Kidney tubule cell (primary cell): ENCODE measurements around the gene ETS2.

Experiments
- DNase-seq: peaks from one replicate; pipeline ENCODE4 v3.0.0-alpha.2; 2018; ENCODE audit warnings: low spot score

ETS2 gene

GRCh38 chr21:38802050-38803026, 3.4 kb upstream of the ETS2 start:
- peak; percentile 70 for DNase-seq

DNA sequence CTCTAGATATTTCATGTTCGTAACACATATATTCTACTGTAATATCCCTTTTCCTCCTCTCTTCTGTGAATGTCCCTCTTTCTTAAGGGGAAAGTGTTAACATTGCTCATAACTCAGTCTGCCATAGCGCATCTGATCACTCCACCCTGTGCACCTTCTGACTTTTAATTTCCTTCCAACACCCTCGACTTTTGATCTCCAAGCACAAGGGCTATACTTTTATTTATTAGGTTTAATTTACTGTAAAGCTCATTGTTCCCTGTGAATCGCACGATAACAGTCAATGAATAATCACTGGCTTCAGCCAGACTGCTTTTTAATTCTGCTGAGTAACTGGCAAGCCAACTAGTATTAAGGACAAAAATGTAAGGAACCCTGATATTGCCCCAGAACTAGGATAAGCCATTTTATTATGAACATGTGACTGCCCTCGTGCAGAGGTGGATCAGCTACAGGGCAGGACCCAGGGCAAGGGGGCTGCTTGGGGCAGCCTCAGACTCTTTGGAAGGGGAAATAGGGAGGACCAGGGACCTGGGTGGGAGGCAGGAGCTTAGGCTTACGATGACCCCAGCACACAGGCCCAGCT, 2.6 kb upstream of the ETS2 start:
- no peak for DNase-seq

- no peak for DNase-seq
These were observed 1.5 kb upstream of the ETS2 start for GRCh38 chr21:38804030-38804788.

DNA sequence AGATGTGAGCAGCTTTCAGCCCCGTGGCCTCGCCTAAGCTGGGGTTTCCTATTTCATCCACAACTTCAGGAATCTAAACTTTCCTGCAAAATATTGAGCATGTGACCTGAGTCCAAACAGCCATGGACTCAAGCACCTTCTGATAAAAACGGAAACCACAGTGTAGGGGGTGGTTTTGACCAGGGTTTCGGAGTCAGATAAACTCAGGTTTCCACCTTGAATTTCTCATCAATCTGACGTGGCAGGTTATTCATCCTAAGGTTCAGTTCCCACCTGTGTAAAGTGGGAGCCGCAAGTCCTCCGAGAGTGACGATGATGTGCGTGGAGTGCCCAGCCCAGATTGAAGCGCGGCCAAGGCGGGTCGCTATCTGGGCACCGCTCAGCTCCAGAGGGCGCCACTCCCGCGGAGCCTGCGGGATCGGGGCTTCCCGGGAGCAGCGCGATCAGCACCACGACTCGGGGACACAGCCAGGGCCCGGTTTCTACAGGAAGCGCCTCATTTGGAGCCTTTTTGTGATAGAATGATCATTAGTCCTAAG, 871 bp upstream of the ETS2 start:
- peak; percentile 83 for DNase-seq

- DNase-seq = peak; percentile 25
These were observed 618 bp downstream of the ETS2 start for GRCh38 chr21:38806153-38806941.

GRCh38 chr21:38806942-38807284, 1.2 kb downstream of the ETS2 start:
- DNase-seq = peak; percentile 47

DNA sequence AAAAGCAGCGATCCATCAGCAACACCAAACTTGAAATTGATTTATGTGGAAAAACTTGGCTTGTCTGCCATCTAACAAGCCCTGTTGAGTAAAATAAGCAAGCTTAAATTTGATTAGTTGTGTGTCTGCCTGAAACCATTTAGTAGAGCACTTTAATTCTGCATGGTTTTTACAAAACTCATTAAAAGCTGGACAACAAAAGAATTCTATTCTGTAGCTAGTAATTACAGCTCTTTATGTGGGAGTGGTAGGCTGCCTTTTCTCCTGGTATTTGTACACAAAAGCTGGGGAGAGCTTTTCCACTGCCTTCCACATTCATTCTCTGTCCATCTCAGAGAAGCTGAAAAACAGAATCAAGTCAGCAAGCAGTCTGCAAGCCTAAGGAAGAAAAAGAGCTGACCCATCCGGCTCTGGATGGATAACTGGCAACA, 1.7 kb downstream of the ETS2 start:
- DNase-seq = no peak

DNA sequence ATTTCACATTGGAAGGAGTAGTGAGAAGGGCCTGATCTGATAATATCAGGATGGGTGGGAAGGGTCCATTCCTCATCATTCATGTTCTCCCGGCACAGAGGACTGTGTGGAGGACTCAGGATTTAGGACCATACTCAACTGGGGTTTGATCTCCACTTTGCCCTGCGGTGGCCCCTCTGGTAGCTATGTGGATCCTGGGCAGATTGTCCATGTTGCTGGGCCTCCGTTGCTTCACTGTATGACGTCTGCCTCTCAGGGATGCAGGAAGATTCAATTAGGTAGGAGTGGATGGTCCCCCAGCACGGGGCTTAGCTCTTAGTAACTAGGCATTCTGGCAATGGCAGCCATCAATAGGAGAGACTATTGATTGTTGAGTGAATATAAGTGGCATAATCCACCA, 2.3 kb downstream of the ETS2 start:
- no peak for DNase-seq

DNA sequence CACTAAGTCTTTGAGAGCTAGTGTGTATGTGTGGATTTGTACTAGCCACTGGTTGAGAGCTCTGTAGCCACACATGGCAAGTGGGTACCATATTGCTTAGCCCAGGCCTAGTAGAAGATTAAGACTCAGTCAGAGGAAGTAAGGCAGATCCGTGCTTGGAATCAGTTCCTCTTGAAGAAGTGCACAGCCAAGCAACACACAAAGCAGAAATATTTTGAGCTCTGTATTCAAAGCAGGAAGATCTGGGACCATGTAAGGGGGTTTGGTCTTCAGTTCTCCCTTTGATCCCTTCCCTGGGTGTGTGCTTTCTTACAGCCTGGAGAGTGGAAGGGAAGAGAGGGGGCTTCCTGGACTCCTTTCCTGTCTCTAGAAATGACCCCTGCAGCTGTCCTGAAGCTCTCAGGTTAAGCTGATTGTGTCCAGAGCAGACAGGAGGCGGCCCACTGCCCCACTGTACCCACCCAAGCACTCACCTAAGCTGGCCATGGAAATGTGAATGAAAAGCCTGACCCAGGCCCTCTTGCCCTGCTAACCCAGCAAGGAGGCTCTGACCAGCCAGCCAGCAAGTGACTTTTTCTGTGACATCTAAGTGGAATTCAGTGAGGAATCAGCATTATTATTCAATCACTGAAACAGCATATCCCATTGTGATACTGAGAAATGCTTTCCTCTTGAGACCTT, 3.6 kb downstream of the ETS2 start:
- DNase-seq = no peak

- DNase-seq = no peak
These were observed 4.5 kb downstream of the ETS2 start for GRCh38 chr21:38810034-38810825.

GRCh38 chr21:38810826-38811164, 5.1 kb downstream of the ETS2 start:
- DNase-seq = no peak

- peak; percentile 80 for DNase-seq
These were observed 5.5 kb downstream of the ETS2 start for GRCh38 chr21:38811257-38811656.

DNA sequence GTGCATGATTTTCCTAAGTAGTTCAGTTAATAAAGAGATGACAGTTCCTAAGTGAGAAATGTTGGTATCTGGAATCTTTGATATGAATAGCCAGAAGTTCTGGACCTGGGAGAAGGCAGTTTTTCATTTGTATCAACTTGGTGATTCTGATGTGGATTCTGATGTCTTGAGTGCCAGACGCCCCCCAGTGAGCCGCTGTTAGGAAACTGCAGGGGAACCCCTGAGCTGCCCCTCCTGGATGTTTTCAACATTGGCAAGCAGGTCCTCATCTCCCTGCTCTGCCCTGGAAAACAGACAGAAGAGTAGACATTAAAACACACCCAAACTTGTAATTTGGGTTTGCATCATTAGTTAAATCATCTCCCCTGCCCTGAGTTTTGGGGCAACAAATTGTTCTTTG, 7.4 kb downstream of the ETS2 start:
- no peak for DNase-seq

GRCh38 chr21:38813547-38813946, 7.8 kb downstream of the ETS2 start:
- no peak for DNase-seq

DNA sequence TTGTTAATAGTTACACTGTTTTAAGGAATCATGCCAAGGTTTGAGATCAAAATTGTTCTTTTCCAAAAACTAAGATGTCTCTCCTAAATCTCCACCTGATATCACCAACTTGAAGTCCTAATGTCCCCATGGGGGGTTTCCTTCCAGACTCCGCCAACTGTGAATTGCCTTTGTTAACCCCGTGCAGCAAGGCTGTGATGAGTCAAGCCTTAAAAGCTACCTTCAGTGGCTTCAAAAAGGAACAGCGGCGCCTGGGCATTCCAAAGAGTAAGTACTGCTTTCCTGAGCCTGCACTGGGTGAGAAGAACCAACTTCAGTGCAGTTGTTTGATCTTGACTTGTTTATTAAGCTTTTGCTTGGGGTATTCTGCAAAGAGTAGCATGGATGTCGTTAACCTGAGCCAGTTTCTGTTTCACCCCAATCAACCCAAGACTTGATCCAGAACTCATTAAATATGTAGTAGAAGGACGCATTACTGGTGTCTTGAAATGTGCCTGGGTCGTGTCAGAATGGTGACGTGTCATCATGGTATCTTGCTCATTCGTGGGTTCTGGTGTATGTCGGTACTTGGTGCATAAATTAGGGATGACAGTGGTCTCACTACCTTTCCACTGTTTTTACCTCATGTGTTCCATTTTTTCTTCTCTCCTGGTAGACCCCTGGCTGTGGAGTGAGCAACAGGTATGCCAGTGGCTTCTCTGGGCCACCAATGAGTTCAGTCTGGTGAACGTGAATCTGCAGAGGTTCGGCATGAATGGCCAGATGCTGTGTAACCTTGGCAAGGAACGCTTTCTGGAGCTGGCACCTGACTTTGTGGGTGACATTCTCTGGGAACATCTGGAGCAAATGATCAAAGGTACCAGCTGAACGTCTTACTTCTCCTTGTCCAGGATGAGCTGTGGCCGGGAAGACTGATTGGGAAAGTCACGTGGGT, 8.7 kb downstream of the ETS2 start:
- DNase-seq = no peak

DNA sequence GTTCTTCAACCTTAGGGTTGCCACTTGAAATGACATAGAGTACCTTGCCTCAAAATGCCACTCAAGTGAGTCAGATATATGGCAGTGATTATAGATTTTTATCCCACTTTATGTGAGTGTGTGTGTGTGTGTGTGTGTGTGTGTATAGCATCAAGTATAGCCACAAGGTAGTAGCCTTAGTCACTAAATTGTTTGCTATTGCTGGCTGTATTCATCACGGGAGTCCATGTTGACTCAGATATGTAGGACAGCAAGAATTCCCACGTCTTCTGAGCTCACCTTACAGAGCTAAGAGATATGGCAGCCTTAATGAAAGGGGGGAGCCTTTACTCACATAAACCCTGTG, 9.3 kb downstream of the ETS2 start:
- DNase-seq = no peak

GRCh38 chr21:38816400-38816977, 10.8 kb downstream of the ETS2 start:
- DNase-seq = no peak

DNA sequence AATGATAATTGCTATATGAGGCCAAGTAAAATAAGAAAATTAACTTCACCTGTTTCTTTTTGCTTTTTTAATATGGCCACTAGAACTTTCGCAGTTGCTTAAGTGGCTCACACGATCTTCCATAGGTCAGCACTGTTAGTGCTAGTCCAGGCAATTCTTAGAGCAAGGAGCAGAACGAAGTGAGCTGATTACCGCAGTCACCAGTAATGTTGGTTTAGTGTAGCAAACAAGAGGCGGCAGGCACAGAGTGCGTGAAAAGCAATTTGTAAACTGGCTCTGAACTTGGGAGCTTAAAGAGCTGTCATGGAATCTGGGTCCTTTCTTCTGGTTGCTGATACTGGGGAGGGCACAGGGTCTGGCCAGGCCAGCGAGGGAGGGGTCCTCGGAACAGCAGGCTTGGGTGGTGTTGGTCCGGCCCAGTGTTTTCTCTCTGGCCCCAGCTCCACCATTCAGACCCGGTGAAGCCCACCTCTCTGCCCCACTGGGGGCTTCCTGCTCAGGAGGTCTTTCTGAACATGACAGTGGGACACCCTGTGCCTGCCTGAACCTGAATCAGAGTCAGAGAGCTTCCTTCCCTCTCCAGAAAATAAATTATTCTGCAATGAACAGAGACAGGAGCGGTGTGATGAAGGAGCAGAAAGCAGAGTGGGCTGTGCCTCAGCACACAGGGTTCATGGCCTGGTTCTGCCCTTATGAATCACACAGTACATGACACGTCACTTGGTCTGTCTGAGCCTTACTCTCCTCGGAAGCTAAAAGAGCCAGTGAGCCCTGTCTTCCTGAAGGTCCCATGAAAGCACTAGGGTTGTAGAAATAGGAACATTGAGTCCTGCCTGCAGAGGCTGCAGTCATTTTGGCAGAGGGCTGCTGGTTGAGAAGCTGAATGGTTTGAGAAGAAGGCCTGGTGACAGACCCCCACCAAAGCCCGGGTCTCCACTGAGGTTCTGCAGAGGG, 11.9 kb downstream of the ETS2 start:
- peak; percentile 62 for DNase-seq
